Activated CD4-positive, alpha-beta T cell treated with anti-CD3 and anti-CD28 coated beads, Interleukin-10, Interleukin-2, amounts not matched to agents 100 ng/mL and 50 ng/mL, durations not matched to agents 16 hours and 8 hours (primary cell): ENCODE data around the gene BLACAT1.

Source experiments
- DNase-seq: peaks from one replicate; pipeline ENCODE4 v3.0.0-alpha.2; 2020

The BLACAT1 gene

GRCh38 chr1:205455581-205456382 is at the start of gene BLACAT1:
BLACAT1 (minus strand) TSS chr1:205456045.
- DNase-seq = no peak

- no peak for DNase-seq
These were observed 49.4 kb upstream of the BLACAT1 start for GRCh38 chr1:205505076-205505729.

GRCh38 chr1:205504311-205505075 is 48.6 kb upstream of the BLACAT1 start, which contains the start of gene CDK18:
CDK18 (plus strand) TSS chr1:205504669; CDS start chr1:205523168, 18,499 bp downstream.
- DNase-seq = peak; percentile 32

- no peak for DNase-seq
These were observed 47.1 kb upstream of the BLACAT1 start for GRCh38 chr1:205502992-205503391.

GRCh38 chr1:205502111-205502810 is 46.4 kb upstream of the BLACAT1 start:
- no peak for DNase-seq

- no peak for DNase-seq
These were observed 44.7 kb upstream of the BLACAT1 start for GRCh38 chr1:205500240-205501233.

GRCh38 chr1:205499789-205500188 is 43.9 kb upstream of the BLACAT1 start:
- DNase-seq = no peak

- DNase-seq = no peak
These were observed 41.5 kb upstream of the BLACAT1 start for GRCh38 chr1:205497351-205497750.

- no peak for DNase-seq
These were observed 40.8 kb upstream of the BLACAT1 start for GRCh38 chr1:205496661-205497060.

- DNase-seq = no peak
These were observed 39.5 kb upstream of the BLACAT1 start for GRCh38 chr1:205495237-205495823.

- DNase-seq = no peak
These were observed 38.3 kb upstream of the BLACAT1 start for GRCh38 chr1:205494115-205494514.

GRCh38 chr1:205493241-205494085 is 37.6 kb upstream of the BLACAT1 start:
- peak; percentile 30 for DNase-seq

- no peak for DNase-seq
These were observed 36.9 kb upstream of the BLACAT1 start for GRCh38 chr1:205492774-205493173.

GRCh38 chr1:205492201-205492667 is 36.4 kb upstream of the BLACAT1 start:
- no peak for DNase-seq

GRCh38 chr1:205491794-205492193 is 35.9 kb upstream of the BLACAT1 start:
- no peak for DNase-seq

- DNase-seq = peak; percentile 69
These were observed 32.4 kb upstream of the BLACAT1 start for GRCh38 chr1:205488074-205488723.

GRCh38 chr1:205486258-205486657 is 30.4 kb upstream of the BLACAT1 start:
- DNase-seq = no peak

- DNase-seq = peak; percentile 77
These were observed 29.4 kb upstream of the BLACAT1 start for GRCh38 chr1:205484985-205485967.
